H1 (cell line): ENCODE measurements around the gene PLEKHA1. TPM values are rescaled to one million over a fixed set of nuclear protein-coding genes. Genes with fewer than 3 reads are reported as not detected.

Source experiments
- CTCF ChIA-PET: fragments of 300-600 bp; sonication (Branson Sonifier 250); formaldehyde crosslinking; loops from one replicate; lab custom pipeline; 2021; ENCODE audit not compliant: partially characterized antibody; lab: Charles Lee
- POLR2A ChIA-PET: fragments of 300-600 bp; sonication (Branson Sonifier 250); formaldehyde crosslinking; loops from one replicate; lab custom pipeline; 2021; ENCODE audit warnings: inconsistent platforms; ENCODE audit not compliant: partially characterized antibody; lab: Charles Lee
- DNase-seq, 2 experiments: peaks; one replicate each; pipeline versions ENCODE4 v3.0.0 to v3.0.0-alpha.2; 2010 to 2022; ENCODE audit warnings: low spot score in 2 of 2, low read depth in 1 of 2, mixed read lengths in 1 of 2
- FAIRE-seq: peaks from 2 replicates; lab custom pipeline; 2011; peaks lifted over from hg19 to GRCh38; lab: Jason Lieb, UNC
- H2AFZ ChIP-seq: 2 replicates; pipeline ENCODE4 v1.8.1; 2012; ENCODE audit warnings: low read length, inconsistent platforms
- H2AK5ac ChIP-seq: 2 replicates; pipeline ENCODE4 v1.6.1; 2013; ENCODE audit warnings: low read depth, low read length
- H2BK120ac ChIP-seq: replicated peaks from 2 replicates; pipeline ENCODE3; 2013; ENCODE audit warnings: low read depth, low read length, inconsistent platforms
- H2BK12ac ChIP-seq: 2 replicates; pipeline ENCODE4 v1.6.1; 2013; ENCODE audit warnings: low read depth, low read length
- H2BK15ac ChIP-seq: 2 replicates; pipeline ENCODE4 v1.6.1; 2013; ENCODE audit warnings: low read length
- H2BK20ac ChIP-seq: 2 replicates; pipeline ENCODE4 v1.6.1; 2013; ENCODE audit warnings: low read length
- H2BK5ac ChIP-seq: 2 replicates; pipeline ENCODE4 v1.6.1; 2013; ENCODE audit warnings: low read depth, low read length
- H3K14ac ChIP-seq: 2 replicates; pipeline ENCODE4 v1.6.1; 2013; ENCODE audit warnings: inconsistent platforms; ENCODE audit not compliant: insufficient read length
- H3K18ac ChIP-seq: 2 replicates; pipeline ENCODE4 v1.6.1; 2013; ENCODE audit warnings: low read length; ENCODE audit errors: extremely low read depth
- H3K23ac ChIP-seq: 2 replicates; pipeline ENCODE4 v1.6.1; 2013; ENCODE audit warnings: inconsistent platforms; ENCODE audit not compliant: insufficient read length
- H3K23me2 ChIP-seq: 2 replicates; pipeline ENCODE4 v1.6.1; 2013; ENCODE audit warnings: low read depth, low read length
- H3K27ac ChIP-seq: 2 replicates; pipeline ENCODE4 v1.6.1; 2011; ENCODE audit warnings: low read depth, low read length, inconsistent platforms
- H3K27me3 ChIP-seq, 4 experiments: replicated peaks in 1 of 4; 1 replicate in 1 of 4; 2 replicates in 3 of 4; pipeline versions ENCODE4 v1.6.1 to v1.8.1; 2011 to 2013; ENCODE audit warnings: low read length in 3 of 4, mild to moderate bottlenecking in 3 of 4, inconsistent platforms in 2 of 4, mixed read lengths in 2 of 4, moderate library complexity in 1 of 4; ENCODE audit not compliant: control insufficient read depth in 3 of 4, insufficient read depth in 3 of 4; ENCODE audit errors: extremely low read depth in 1 of 4
- H3K36me3 ChIP-seq, 4 experiments: 2 replicates each; pipeline versions ENCODE4 v1.6.1 to v1.8.1; 2011 to 2013; ENCODE audit warnings: mild to moderate bottlenecking in 4 of 4, low read length in 3 of 4, moderate library complexity in 2 of 4, control low read depth in 1 of 4, inconsistent platforms in 1 of 4; ENCODE audit not compliant: insufficient read depth in 4 of 4, control insufficient read depth in 2 of 4
- H3K4ac ChIP-seq: replicated peaks from 2 replicates; pipeline ENCODE3; 2013; ENCODE audit warnings: low read length, low read depth, mixed read lengths, inconsistent platforms; ENCODE audit not compliant: insufficient read length
- H3K4me1 ChIP-seq, 4 experiments: replicated peaks in 1 of 4; 1 replicate in 1 of 4; 2 replicates in 3 of 4; pipeline versions ENCODE4 v1.6.1 to v1.8.1; 2011 to 2013; ENCODE audit warnings: low read length in 3 of 4, inconsistent platforms in 2 of 4, mixed read lengths in 1 of 4; ENCODE audit not compliant: insufficient read depth in 4 of 4, control insufficient read depth in 3 of 4
- H3K4me2 ChIP-seq, 2 experiments: 2 replicates each; pipeline versions ENCODE4 v1.6.1 to v1.8.1; 2011 to 2013; ENCODE audit warnings: low read depth in 2 of 2, low read length in 2 of 2, control low read depth in 1 of 2, inconsistent platforms in 1 of 2, mild to moderate bottlenecking in 1 of 2; ENCODE audit not compliant: insufficient read depth in 1 of 2
- H3K4me3 ChIP-seq, 4 experiments: fragments of 200-600, 300-600 bp in 1 of 4; sonication (generic), shearing (Covaris generic), sonication (Bioruptor Twin) in 1 of 4; 2 replicates each; pipeline versions ENCODE4 v1.5.1 to v1.8.1; 2011 to 2016; ENCODE audit warnings: low read length in 4 of 4, low read depth in 3 of 4, control low read depth in 2 of 4, inconsistent platforms in 2 of 4, mild to moderate bottlenecking in 2 of 4, mixed read lengths in 1 of 4, moderate library complexity in 1 of 4; ENCODE audit not compliant: insufficient read depth in 2 of 4; ENCODE audit errors: extremely low read depth in 1 of 4
- H3K56ac ChIP-seq: replicated peaks from 2 replicates; pipeline ENCODE3; 2013; ENCODE audit warnings: low read depth, mild to moderate bottlenecking, mixed read lengths, low read length, inconsistent platforms; ENCODE audit not compliant: insufficient read length
- H3K79me1 ChIP-seq: 2 replicates; pipeline ENCODE4 v1.6.1; 2013; ENCODE audit warnings: low read depth, low read length, control low read depth
- H3K79me2 ChIP-seq, 2 experiments: 2 replicates each; pipeline versions ENCODE4 v1.6.1 to v1.8.1; 2012 to 2013; ENCODE audit warnings: low read length in 2 of 2, mild to moderate bottlenecking in 2 of 2, inconsistent platforms in 1 of 2; ENCODE audit not compliant: insufficient read depth in 2 of 2, control insufficient read depth in 1 of 2
- H3K9ac ChIP-seq, 4 experiments: replicated peaks in 1 of 4; 1 replicate in 1 of 4; 2 replicates in 3 of 4; pipeline versions ENCODE4 v1.6.1 to v1.8.1; 2011 to 2013; ENCODE audit warnings: low read depth in 3 of 4, low read length in 3 of 4, control low read depth in 2 of 4, mild to moderate bottlenecking in 2 of 4, moderate library complexity in 2 of 4, inconsistent platforms in 1 of 4; ENCODE audit errors: extremely low read depth in 1 of 4
- H3K9me3 ChIP-seq, 2 experiments: 2 replicates each; pipeline versions ENCODE4 v1.6.1 to v1.8.1; 2012 to 2013; ENCODE audit warnings: mild to moderate bottlenecking in 2 of 2, moderate library complexity in 2 of 2, control low read depth in 1 of 2, inconsistent platforms in 1 of 2, low read depth in 1 of 2, low read length in 1 of 2, mixed read lengths in 1 of 2; ENCODE audit not compliant: insufficient read depth in 2 of 2
- H4K20me1 ChIP-seq, 2 experiments: replicated peaks in 1 of 2; 2 replicates each; pipeline versions ENCODE3 to v1.8.1; 2011 to 2013; ENCODE audit warnings: inconsistent platforms in 2 of 2, low read length in 2 of 2, mild to moderate bottlenecking in 1 of 2; ENCODE audit not compliant: insufficient read depth in 2 of 2, control insufficient read depth in 1 of 2
- H4K5ac ChIP-seq: 2 replicates; pipeline ENCODE4 v1.6.1; 2013; ENCODE audit warnings: low read length, low read depth, mixed read lengths, inconsistent platforms; ENCODE audit not compliant: insufficient read length
- H4K8ac ChIP-seq: 2 replicates; pipeline ENCODE4 v1.8.0; 2013; ENCODE audit warnings: mild to moderate bottlenecking, moderate library complexity, low read length, inconsistent platforms; ENCODE audit not compliant: insufficient read depth; ENCODE audit errors: extremely low read depth
- H4K91ac ChIP-seq: replicated peaks from 2 replicates; pipeline ENCODE3; 2013; ENCODE audit warnings: low read length, mixed read lengths, inconsistent platforms; ENCODE audit not compliant: insufficient read length
- SIRT6 ChIP-seq: IDR thresholded peaks from one replicate; pipeline ENCODE4 v1.7.1; 2012; ENCODE audit warnings: low read length, inconsistent platforms
- TAF7 ChIP-seq: optimal IDR thresholded peaks from 2 replicates; pipeline ENCODE3; 2011; ENCODE audit warnings: low read depth, mild to moderate bottlenecking, inconsistent platforms, low read length, moderate library complexity, borderline replicate concordance
- WGBS, 2 experiments: shearing (Covaris generic) in 1 of 2; methylation state at CpG; one replicate each; pipeline versions ENCODE4 v1.1.6 to v1.1.7; 2013 to 2015; ENCODE audit warnings: low lambda C conversion rate in 2 of 2, mixed read lengths in 2 of 2, inconsistent platforms in 1 of 2, low coverage in 1 of 2, missing lambda C conversion rate in 1 of 2; ENCODE audit not compliant: insufficient replicate concordance in 2 of 2, insufficient coverage in 1 of 2, insufficient read length in 1 of 2; ENCODE audit errors: extremely low coverage in 1 of 2, missing lambda C conversion rate in 1 of 2; 5-methylcytosine and 5-hydroxymethylcytosine counted together
- polyA plus RNA-seq, 7 experiments: library from polyadenylated mRNA; depleted of rRNA in 3 of 7; stranded (reverse) in 5 of 7; unstranded in 2 of 7; fragments of >200 nt in 5 of 7; fragments of 200-250 nt in 2 of 7; gene quantifications; 1 replicate in 5 of 7; 2 replicates in 1 of 7; 4 replicates in 1 of 7; pipeline versions ENCODE4 v1.2.1 to v1.2.3, GENCODE V29; 2011 to 2013; ENCODE audit warnings: missing spikeins in 2 of 7, mixed read lengths in 2 of 7
- total RNA-seq: library from RNA; stranded (reverse); fragmentation: NEBNext Ultra II Directional; extraction: Animal tissue kit (Norgen Biotek cat#: 25700); gene quantifications from 2 replicates; pipeline ENCODE4 v1.2.1, GENCODE V29; 2021

The PLEKHA1 gene
- total and polyA plus RNA-seq, 2 of the 8 experiments (the other 6 are each of a cell fraction or from before 2014, with no cell fraction given): 15.6 to 39.7 TPM

DNA sequence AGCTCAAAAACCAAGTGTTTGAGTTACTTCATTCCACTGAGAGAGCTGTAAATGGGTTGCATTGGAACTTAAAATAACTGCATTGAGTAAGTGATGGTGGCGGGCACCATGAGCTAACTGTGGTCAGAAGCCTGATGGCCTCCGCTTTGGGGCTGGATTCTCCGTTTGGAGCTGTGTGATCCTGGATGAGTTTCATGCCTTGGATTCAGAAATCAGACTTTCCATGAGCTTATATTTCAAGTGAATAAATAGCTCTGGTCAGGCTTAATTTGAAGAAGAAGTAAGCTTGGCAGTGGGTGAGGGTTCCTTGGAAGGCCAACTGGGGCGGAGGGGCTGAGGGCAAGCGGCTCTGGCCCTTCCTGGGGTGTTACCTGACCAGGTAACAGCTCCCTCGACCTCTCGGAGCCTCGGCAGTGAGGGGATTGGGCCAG is 92.5 kb downstream of the PLEKHA1 start:
- Histone ChIP-seq H3K56ac (no peak overlapping the region), H3K27me3 (peaks cover 16 to 25% (median 22%) of the 10 kb centered on the region in 4 experiments; a peak in 6 of 7 replicates), H3K9ac (no peak overlapping the region), H2BK5ac (no peak overlapping the region), H2BK120ac (no peak overlapping the region), H3K4me3 (no peak overlapping the region), H2AFZ (no peak overlapping the region), H2BK20ac (no peak overlapping the region), H3K23ac (no peak overlapping the region), H4K20me1 (peaks cover 3 to 5% of the 10 kb centered on the region in 2 experiments), H3K18ac (no peak overlapping the region), H4K91ac (no peak overlapping the region), H3K79me2 (no peaks in the 10 kb centered on the region), H3K9me3 (no peaks in the 10 kb centered on the region), H3K23me2 (peaks cover 8% of the 10 kb centered on the region; the same call in 1 of the 2 replicates), H3K14ac (no peak overlapping the region), H3K4me2 (no peak overlapping the region), H4K8ac (no peak overlapping the region), H3K79me1 (no peaks in the 10 kb centered on the region; the same call in 1 of the 2 replicates), H3K27ac (no peak overlapping the region), H2BK15ac (no peak overlapping the region), H3K36me3 (peaks cover 0 to 3% (median 0%) of the 10 kb centered on the region in 4 experiments; a peak in 1 of 8 replicates), H2BK12ac (no peak overlapping the region), H3K4me1 (peaks cover 0 to 7% (median 0%) of the 10 kb centered on the region in 4 experiments; a peak in 3 of 7 replicates), H2AK5ac (no peak overlapping the region), H3K4ac (no peak overlapping the region), H4K5ac (no peak overlapping the region)
- no peak for TF ChIP-seq TAF7
- no peak for TF ChIP-seq SIRT6
- ChIA-PET POLR2A (no interaction called here), CTCF (interaction anchor here (0.6 to 1.6 kb wide), 6 partner anchors 9 to 885 kb away, joined by 3 to 8 read pairs (median 4); no protein-coding TSS in a partner anchor)
- FAIRE-seq (no peak), DNase-seq (no peak)
- 89% methylated on average over 8 of the region's 8 CpGs; no CpG with 5 or more reads in 1 of the 2 experiments for WGBS, 2 experiments
